SK-N-SH (cell line): ENCODE measurements around the gene APBA2. TPM values are rescaled to one million over a fixed set of nuclear protein-coding genes. Genes with fewer than 3 reads are reported as not detected.

Experiments
- CTCF ChIA-PET: fragments of 300-600, 350-600 bp; formaldehyde crosslinking; extraction: SDS; loops from one replicate; lab custom pipeline; 2021; lab: Yijun Ruan, JAX
- POLR2A ChIA-PET: fragments of 350-600 bp; sonication (Branson Sonifier 250); formaldehyde crosslinking; extraction: SDS; loops from one replicate; lab custom pipeline; 2020; ENCODE audit warnings: antibody characterized with exemption, inconsistent platforms; lab: Yijun Ruan, JAX
- DNase-seq: peaks from one replicate; pipeline ENCODE4 v3.0.0; 2012
- H2AFZ ChIP-seq: fragments of 200-600 bp; sonication (generic); 2 replicates; pipeline ENCODE4 v1.8.1; 2016; ENCODE audit warnings: antibody characterized with exemption, mild to moderate bottlenecking, low read depth
- H3F3A ChIP-seq: fragments of 200-600 bp; sonication (generic); replicated peaks from 2 replicates; pipeline ENCODE3; 2016; ENCODE audit warnings: antibody characterized with exemption, mild to moderate bottlenecking; ENCODE audit not compliant: insufficient read depth
- H3K27ac ChIP-seq, 2 experiments: fragments of 200-500 bp in 1 of 2; fragments of 200-600 bp in 1 of 2; sonication (Bioruptor generic) in 1 of 2; sonication (generic), shearing (Covaris generic) in 1 of 2; 2 replicates each; pipeline versions ENCODE4 v1.5.1 to v1.6.1; 2014 to 2016; ENCODE audit warnings: low read depth in 2 of 2, inconsistent platforms in 1 of 2, low read length in 1 of 2, mild to moderate bottlenecking in 1 of 2, mixed read lengths in 1 of 2
- H3K27me3 ChIP-seq: fragments of 200-600 bp; sonication (generic), shearing (Covaris generic); 2 replicates; pipeline ENCODE4 v1.6.1; 2016; ENCODE audit warnings: mixed run types; ENCODE audit not compliant: insufficient read depth
- H3K36me3 ChIP-seq, 2 experiments: fragments of 200-500 bp in 1 of 2; fragments of 200-600 bp in 1 of 2; sonication (Bioruptor generic) in 1 of 2; sonication (generic) in 1 of 2; replicated peaks in 1 of 2; 2 replicates each; pipeline versions ENCODE3 to v1.5.1; 2014 to 2016; ENCODE audit warnings: low read length in 1 of 2, mild to moderate bottlenecking in 1 of 2; ENCODE audit not compliant: insufficient read depth in 2 of 2, control insufficient read depth in 1 of 2
- H3K4me1 ChIP-seq, 2 experiments: fragments of 200-500 bp in 1 of 2; fragments of 200-600 bp in 1 of 2; sonication (Bioruptor generic) in 1 of 2; sonication (generic), shearing (Covaris generic) in 1 of 2; 2 replicates each; pipeline versions ENCODE4 v1.5.1 to v1.6.1; 2014 to 2016; ENCODE audit warnings: low read depth in 1 of 2, low read length in 1 of 2, mixed run types in 1 of 2; ENCODE audit not compliant: insufficient read depth in 2 of 2, control insufficient read depth in 1 of 2
- H3K4me2 ChIP-seq: fragments of 200-600 bp; sonication (generic), shearing (Covaris generic); 2 replicates; pipeline ENCODE4 v1.6.1; 2017; ENCODE audit warnings: mixed run types
- H3K4me3 ChIP-seq, 2 experiments: fragments of 200-500 bp in 1 of 2; fragments of 200-600 bp in 1 of 2; sonication (Bioruptor generic) in 1 of 2; sonication (generic), shearing (Covaris generic) in 1 of 2; 2 replicates each; pipeline versions ENCODE4 v1.5.1 to v1.8.1; 2014 to 2016; ENCODE audit warnings: low read depth in 2 of 2, inconsistent platforms in 1 of 2, low read length in 1 of 2, mild to moderate bottlenecking in 1 of 2, mixed read lengths in 1 of 2, moderate library complexity in 1 of 2
- H3K79me2 ChIP-seq: fragments of 200-600 bp; sonication (generic); 2 replicates; pipeline ENCODE4 v1.8.1; 2017; ENCODE audit warnings: mild to moderate bottlenecking; ENCODE audit not compliant: insufficient read depth
- H3K9ac ChIP-seq: fragments of 200-600 bp; sonication (generic); 2 replicates; pipeline ENCODE4 v1.6.1; 2017; ENCODE audit warnings: mixed run types
- H3K9me2 ChIP-seq: fragments of 200-600 bp; sonication (generic); 2 replicates; pipeline ENCODE4 v1.6.1; 2017; ENCODE audit warnings: mixed run types
- H3K9me3 ChIP-seq: fragments of 200-600 bp; sonication (generic); 2 replicates; pipeline ENCODE4 v1.6.1; 2017; ENCODE audit warnings: mixed run types, mild to moderate bottlenecking, moderate library complexity
- H4K20me1 ChIP-seq: fragments of 200-600 bp; sonication (generic); 2 replicates; pipeline ENCODE4 v1.6.1; 2017; ENCODE audit warnings: mild to moderate bottlenecking, mixed run types; ENCODE audit not compliant: insufficient read depth
- CHD2 ChIP-seq: fragments of 150-350 bp; IDR thresholded peaks from 2 replicates; pipeline ENCODE4 v1.6.1; 2018; ENCODE audit warnings: low read length; ENCODE audit not compliant: partially characterized antibody
- EZH2phosphoT487 ChIP-seq: fragments of 200-600 bp; sonication (generic); IDR thresholded peaks from 2 replicates; pipeline ENCODE4 v1.6.1; 2017; ENCODE audit warnings: low read depth, mixed run types, mild to moderate bottlenecking, antibody characterized with exemption, moderate library complexity, borderline replicate concordance
- FOSL2 ChIP-seq: IDR thresholded peaks from 2 replicates; pipeline ENCODE4 v1.4.0; 2012; ENCODE audit warnings: low read depth, mild to moderate bottlenecking, moderate library complexity, borderline replicate concordance
- MXI1 ChIP-seq: IDR thresholded peaks from 2 replicates; pipeline ENCODE4 v1.6.1; 2012; ENCODE audit warnings: mild to moderate bottlenecking, low read depth, low read length, improper control_type of control experiment
- RAD21 ChIP-seq: IDR thresholded peaks from 2 replicates; pipeline ENCODE4 v1.6.1; 2012; ENCODE audit warnings: mild to moderate bottlenecking, low read length
- RCOR1 ChIP-seq: fragments of 150-350 bp; IDR thresholded peaks from 2 replicates; pipeline ENCODE4 v1.6.1; 2017; ENCODE audit warnings: antibody characterized with exemption, low read length
- RXRA ChIP-seq: IDR thresholded peaks from 2 replicates; pipeline ENCODE4 v1.4.0; 2012; ENCODE audit warnings: low read depth, mild to moderate bottlenecking, borderline replicate concordance
- SMC3 ChIP-seq: IDR thresholded peaks from 2 replicates; pipeline ENCODE4 v1.6.1; 2012; ENCODE audit warnings: low read depth, low read length, improper control_type of control experiment
- TEAD4 ChIP-seq: IDR thresholded peaks from 2 replicates; pipeline ENCODE4 v1.4.0; 2012; ENCODE audit warnings: mild to moderate bottlenecking, borderline replicate concordance; ENCODE audit not compliant: insufficient read depth
- WGBS: methylation state at CpG from one replicate; pipeline ENCODE4 v1.1.6; 2017; ENCODE audit warnings: low lambda C conversion rate; 5-methylcytosine and 5-hydroxymethylcytosine counted together
- polyA plus RNA-seq, 3 experiments: library from polyadenylated mRNA; depleted of rRNA; stranded (reverse); fragments of >200 nt; gene quantifications; 2 replicates each; pipeline ENCODE4 v1.2.3, GENCODE V29; 2012
- TF ChIP-seq, protein P1 (sequence below): IDR thresholded peaks from 2 replicates; pipeline ENCODE4 v1.4.0; 2012; ENCODE audit warnings: low read depth, borderline replicate concordance
- TF ChIP-seq, protein P2 (sequence below): fragments of 200-600 bp; sonication (generic); IDR thresholded peaks from 2 replicates; pipeline ENCODE4 v1.6.1; 2017; ENCODE audit warnings: antibody characterized with exemption, mild to moderate bottlenecking, moderate library complexity
- TF ChIP-seq, protein P3 (sequence below): fragments of 150-350 bp; IDR thresholded peaks from 2 replicates; pipeline ENCODE4 v1.6.1; 2017; ENCODE audit warnings: antibody characterized with exemption, low read length, low read depth, borderline replicate concordance
- TF ChIP-seq, protein P4 (sequence below): IDR thresholded peaks from 2 replicates; pipeline ENCODE4 v1.4.0; 2012; ENCODE audit warnings: low read depth, borderline replicate concordance
- TF ChIP-seq, protein P5 (sequence below): IDR thresholded peaks from 2 replicates; pipeline ENCODE4 v1.6.1; 2012; ENCODE audit warnings: mild to moderate bottlenecking, low read depth, low read length, moderate library complexity

Gene APBA2
- polyA plus RNA-seq, 1 of the 3 experiments (the other 2 are of a cell fraction), result 12.7 TPM

DNA sequence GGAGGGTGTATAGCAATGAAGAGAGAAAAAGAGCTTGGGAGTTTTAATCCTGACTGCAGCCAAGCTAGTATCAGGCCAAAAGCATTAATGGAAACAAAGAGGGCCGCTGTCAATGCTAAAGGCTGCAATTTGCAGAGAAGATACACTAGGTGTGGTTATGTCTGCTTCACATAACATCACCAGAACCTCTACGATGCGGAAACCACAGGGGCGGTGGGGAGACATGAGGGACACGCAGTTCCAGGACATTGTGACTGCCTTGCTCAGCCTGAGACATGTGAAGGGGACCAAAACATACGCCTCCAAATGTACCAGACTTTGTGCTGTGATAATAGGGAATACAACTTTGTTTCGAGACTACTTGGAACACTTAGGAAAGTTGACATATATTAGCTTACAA lies 88.4 kb downstream of the APBA2 start:
- Histone ChIP-seq H2AFZ (no peak overlapping the region), H3K4me1 (peaks cover 5 to 17% of the 10 kb centered on the region in 2 experiments; a peak in 2 of 4 replicates), H3K9ac (no peak overlapping the region), H3K27me3 (no peaks in the 10 kb centered on the region), H3K4me2 (no peak overlapping the region), H3K79me2 (no peaks in the 10 kb centered on the region), H3K27ac (no peak overlapping the region), H3K4me3 (no peak overlapping the region), H4K20me1 (peaks cover 8% of the 10 kb centered on the region; the same call in 1 of the 2 replicates), H3K9me3 (no peaks in the 10 kb centered on the region), H3K9me2 (no peaks in the 10 kb centered on the region), H3F3A (no peaks in the 10 kb centered on the region), H3K36me3 (no peaks in the 10 kb centered on the region)
- DNase-seq, result no peak
- WGBS, result 92% methylated on average over 7 of the region's 7 CpGs
- ChIA-PET POLR2A (no interaction called here), CTCF (interaction anchor here (0.7 to 3.1 kb wide), 10 partner anchors 10 to 782 kb away, joined by 3 to 25 read pairs (median 6); partner anchors contain the start of gene APBA2)
- TF ChIP-seq, protein P1, sequence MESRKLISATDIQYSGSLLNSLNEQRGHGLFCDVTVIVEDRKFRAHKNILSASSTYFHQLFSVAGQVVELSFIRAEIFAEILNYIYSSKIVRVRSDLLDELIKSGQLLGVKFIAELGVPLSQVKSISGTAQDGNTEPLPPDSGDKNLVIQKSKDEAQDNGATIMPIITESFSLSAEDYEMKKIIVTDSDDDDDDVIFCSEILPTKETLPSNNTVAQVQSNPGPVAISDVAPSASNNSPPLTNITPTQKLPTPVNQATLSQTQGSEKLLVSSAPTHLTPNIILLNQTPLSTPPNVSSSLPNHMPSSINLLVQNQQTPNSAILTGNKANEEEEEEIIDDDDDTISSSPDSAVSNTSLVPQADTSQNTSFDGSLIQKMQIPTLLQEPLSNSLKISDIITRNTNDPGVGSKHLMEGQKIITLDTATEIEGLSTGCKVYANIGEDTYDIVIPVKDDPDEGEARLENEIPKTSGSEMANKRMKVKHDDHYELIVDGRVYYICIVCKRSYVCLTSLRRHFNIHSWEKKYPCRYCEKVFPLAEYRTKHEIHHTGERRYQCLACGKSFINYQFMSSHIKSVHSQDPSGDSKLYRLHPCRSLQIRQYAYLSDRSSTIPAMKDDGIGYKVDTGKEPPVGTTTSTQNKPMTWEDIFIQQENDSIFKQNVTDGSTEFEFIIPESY, result no peak
- TF ChIP-seq CHD2, result no peak
- no peak for TF ChIP-seq EZH2phosphoT487
- TF ChIP-seq MXI1, result no peak
- no peak for TF ChIP-seq RCOR1

DNA sequence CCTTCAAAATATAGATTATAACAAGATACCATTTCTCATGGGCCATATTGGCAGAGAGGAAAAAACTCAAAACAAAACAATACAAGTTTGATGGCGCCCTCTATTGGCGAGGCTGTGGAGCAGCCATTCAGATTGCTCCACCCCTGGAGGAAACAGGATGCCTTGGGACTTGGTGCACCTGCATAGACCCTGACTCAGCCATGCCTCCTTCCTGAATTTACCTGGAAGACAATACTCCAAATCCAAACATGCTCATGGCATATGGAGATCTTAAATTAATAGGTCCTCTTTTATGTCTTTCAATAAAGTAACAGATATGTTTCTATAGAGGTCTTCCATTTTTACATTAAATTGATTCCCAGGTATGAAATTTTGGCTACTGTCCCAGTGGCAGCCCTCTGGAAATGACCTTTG lies 90.0 kb downstream of the APBA2 start:
- H3K4me1 ChIP-seq, result peaks cover 5 to 20% of the 10 kb centered on the region in 2 experiments; a peak in 2 of 4 replicates
- no peaks in the 10 kb centered on the region for H3K9me3 ChIP-seq
- 0% methylated on average over 2 of the region's 2 CpGs for WGBS

More for the DNA sequence above, 90.0 kb downstream of the APBA2 start:
- ChIA-PET CTCF (interaction anchor here (0.5 to 3.1 kb wide), 27 partner anchors 9 to 781 kb away, joined by 3 to 25 read pairs (median 4); partner anchors contain the start of gene APBA2), POLR2A (no interaction called here)
- no peaks in the 10 kb centered on the region for H3K9me2 ChIP-seq
- H2AFZ ChIP-seq, result no peak overlapping the region
- no peak overlapping the region; a peak in 1 of 4 replicates for H3K4me3 ChIP-seq
- no peaks in the 10 kb centered on the region for H3K27me3 ChIP-seq
- no peaks in the 10 kb centered on the region for H3K79me2 ChIP-seq
- H4K20me1 ChIP-seq, result peaks cover 8% of the 10 kb centered on the region; the same call in 1 of the 2 replicates
- no peak overlapping the region for H3K4me2 ChIP-seq
- H3K36me3 ChIP-seq, result no peaks in the 10 kb centered on the region
- DNase-seq, result peak; percentile 77
- no peak overlapping the region for H3K27ac ChIP-seq
- TF ChIP-seq SMC3, result peak; percentile 66
- TF ChIP-seq RXRA, result no peak
- TF ChIP-seq, protein P2, sequence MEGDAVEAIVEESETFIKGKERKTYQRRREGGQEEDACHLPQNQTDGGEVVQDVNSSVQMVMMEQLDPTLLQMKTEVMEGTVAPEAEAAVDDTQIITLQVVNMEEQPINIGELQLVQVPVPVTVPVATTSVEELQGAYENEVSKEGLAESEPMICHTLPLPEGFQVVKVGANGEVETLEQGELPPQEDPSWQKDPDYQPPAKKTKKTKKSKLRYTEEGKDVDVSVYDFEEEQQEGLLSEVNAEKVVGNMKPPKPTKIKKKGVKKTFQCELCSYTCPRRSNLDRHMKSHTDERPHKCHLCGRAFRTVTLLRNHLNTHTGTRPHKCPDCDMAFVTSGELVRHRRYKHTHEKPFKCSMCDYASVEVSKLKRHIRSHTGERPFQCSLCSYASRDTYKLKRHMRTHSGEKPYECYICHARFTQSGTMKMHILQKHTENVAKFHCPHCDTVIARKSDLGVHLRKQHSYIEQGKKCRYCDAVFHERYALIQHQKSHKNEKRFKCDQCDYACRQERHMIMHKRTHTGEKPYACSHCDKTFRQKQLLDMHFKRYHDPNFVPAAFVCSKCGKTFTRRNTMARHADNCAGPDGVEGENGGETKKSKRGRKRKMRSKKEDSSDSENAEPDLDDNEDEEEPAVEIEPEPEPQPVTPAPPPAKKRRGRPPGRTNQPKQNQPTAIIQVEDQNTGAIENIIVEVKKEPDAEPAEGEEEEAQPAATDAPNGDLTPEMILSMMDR, result peak; percentile 74
- TF ChIP-seq, protein P3, sequence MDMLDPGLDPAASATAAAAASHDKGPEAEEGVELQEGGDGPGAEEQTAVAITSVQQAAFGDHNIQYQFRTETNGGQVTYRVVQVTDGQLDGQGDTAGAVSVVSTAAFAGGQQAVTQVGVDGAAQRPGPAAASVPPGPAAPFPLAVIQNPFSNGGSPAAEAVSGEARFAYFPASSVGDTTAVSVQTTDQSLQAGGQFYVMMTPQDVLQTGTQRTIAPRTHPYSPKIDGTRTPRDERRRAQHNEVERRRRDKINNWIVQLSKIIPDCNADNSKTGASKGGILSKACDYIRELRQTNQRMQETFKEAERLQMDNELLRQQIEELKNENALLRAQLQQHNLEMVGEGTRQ, result no peak
- TF ChIP-seq EZH2phosphoT487, result no peak
- TF ChIP-seq, protein P4, sequence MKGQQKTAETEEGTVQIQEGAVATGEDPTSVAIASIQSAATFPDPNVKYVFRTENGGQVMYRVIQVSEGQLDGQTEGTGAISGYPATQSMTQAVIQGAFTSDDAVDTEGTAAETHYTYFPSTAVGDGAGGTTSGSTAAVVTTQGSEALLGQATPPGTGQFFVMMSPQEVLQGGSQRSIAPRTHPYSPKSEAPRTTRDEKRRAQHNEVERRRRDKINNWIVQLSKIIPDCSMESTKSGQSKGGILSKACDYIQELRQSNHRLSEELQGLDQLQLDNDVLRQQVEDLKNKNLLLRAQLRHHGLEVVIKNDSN, result no peak
- no peak for TF ChIP-seq FOSL2
- peak; percentile 87 for TF ChIP-seq RAD21
- TF ChIP-seq, protein P5, sequence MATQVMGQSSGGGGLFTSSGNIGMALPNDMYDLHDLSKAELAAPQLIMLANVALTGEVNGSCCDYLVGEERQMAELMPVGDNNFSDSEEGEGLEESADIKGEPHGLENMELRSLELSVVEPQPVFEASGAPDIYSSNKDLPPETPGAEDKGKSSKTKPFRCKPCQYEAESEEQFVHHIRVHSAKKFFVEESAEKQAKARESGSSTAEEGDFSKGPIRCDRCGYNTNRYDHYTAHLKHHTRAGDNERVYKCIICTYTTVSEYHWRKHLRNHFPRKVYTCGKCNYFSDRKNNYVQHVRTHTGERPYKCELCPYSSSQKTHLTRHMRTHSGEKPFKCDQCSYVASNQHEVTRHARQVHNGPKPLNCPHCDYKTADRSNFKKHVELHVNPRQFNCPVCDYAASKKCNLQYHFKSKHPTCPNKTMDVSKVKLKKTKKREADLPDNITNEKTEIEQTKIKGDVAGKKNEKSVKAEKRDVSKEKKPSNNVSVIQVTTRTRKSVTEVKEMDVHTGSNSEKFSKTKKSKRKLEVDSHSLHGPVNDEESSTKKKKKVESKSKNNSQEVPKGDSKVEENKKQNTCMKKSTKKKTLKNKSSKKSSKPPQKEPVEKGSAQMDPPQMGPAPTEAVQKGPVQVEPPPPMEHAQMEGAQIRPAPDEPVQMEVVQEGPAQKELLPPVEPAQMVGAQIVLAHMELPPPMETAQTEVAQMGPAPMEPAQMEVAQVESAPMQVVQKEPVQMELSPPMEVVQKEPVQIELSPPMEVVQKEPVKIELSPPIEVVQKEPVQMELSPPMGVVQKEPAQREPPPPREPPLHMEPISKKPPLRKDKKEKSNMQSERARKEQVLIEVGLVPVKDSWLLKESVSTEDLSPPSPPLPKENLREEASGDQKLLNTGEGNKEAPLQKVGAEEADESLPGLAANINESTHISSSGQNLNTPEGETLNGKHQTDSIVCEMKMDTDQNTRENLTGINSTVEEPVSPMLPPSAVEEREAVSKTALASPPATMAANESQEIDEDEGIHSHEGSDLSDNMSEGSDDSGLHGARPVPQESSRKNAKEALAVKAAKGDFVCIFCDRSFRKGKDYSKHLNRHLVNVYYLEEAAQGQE, result no peak
- no peak for TF ChIP-seq TEAD4
- no peaks in the 10 kb centered on the region for H3F3A ChIP-seq
- H3K9ac ChIP-seq, result no peak overlapping the region
